NCI-H146 (cell line): ENCODE data around the gene DCUN1D2.
"Not testable (repeated sequence)": the region's sequence is repeated elsewhere in the genome, so short reads cannot be mapped to it uniquely, and the experiment has no call there.

Experiments
- DNase-seq: peaks from one replicate; lab custom pipeline; 2025; lab: John Stamatoyannopoulos, UW

The DCUN1D2 gene

GRCh38 chr13:113446488-113446854 is 44.0 kb downstream of the DCUN1D2 start:
- no peak for DNase-seq

GRCh38 chr13:113445791-113446487 is 44.6 kb downstream of the DCUN1D2 start:
- peak; percentile 80 for DNase-seq

- DNase-seq, result no peak
These were observed 46.5 kb downstream of the DCUN1D2 start for GRCh38 chr13:113443991-113444390.

GRCh38 chr13:113442985-113443362 is 47.5 kb downstream of the DCUN1D2 start:
- no peak for DNase-seq

- no peak for DNase-seq
These were observed 48.0 kb downstream of the DCUN1D2 start for GRCh38 chr13:113442354-113442984.

- DNase-seq, result no peak
These were observed 48.9 kb downstream of the DCUN1D2 start for GRCh38 chr13:113441661-113442060.

- no peak for DNase-seq
These were observed 53.0 kb downstream of the DCUN1D2 start for GRCh38 chr13:113437408-113438010.

GRCh38 chr13:113436866-113437265 is 53.6 kb downstream of the DCUN1D2 start:
- DNase-seq, result not testable (repeated sequence)

GRCh38 chr13:113435907-113436306 is 54.6 kb downstream of the DCUN1D2 start:
- not testable (repeated sequence) for DNase-seq

- peak; percentile 85 for DNase-seq
These were observed 57.1 kb downstream of the DCUN1D2 start for GRCh38 chr13:113433391-113433916.

- no peak for DNase-seq
These were observed 57.8 kb downstream of the DCUN1D2 start for GRCh38 chr13:113432506-113433270.

GRCh38 chr13:113431171-113431570 is 59.3 kb downstream of the DCUN1D2 start:
- DNase-seq, result no peak

- DNase-seq, result no peak
These were observed 60.0 kb downstream of the DCUN1D2 start for GRCh38 chr13:113430378-113431110.

GRCh38 chr13:113429608-113429985 is 60.9 kb downstream of the DCUN1D2 start:
- DNase-seq, result no peak

GRCh38 chr13:113428871-113429607 is 61.5 kb downstream of the DCUN1D2 start:
- DNase-seq, result no peak

GRCh38 chr13:113428469-113428865 is 62.0 kb downstream of the DCUN1D2 start:
- no peak for DNase-seq

- DNase-seq, result no peak
These were observed 62.7 kb downstream of the DCUN1D2 start for GRCh38 chr13:113427562-113428468.

GRCh38 chr13:113426591-113426986 is 63.9 kb downstream of the DCUN1D2 start:
- no peak for DNase-seq

- DNase-seq, result no peak
These were observed 64.4 kb downstream of the DCUN1D2 start for GRCh38 chr13:113425941-113426590.
